SK-N-SH treated with all-trans-retinoic acid at 6 μM for 48 hours (cell line): ENCODE measurements around the gene SLC12A6.

Source experiments
- ATAC-seq: fragments of 200-7000 bp; cut with Tn5 transposase; 3 replicates; pipeline ENCODE4 v1.9.1; 2020; ENCODE audit warnings: mild to moderate bottlenecking, moderate library complexity
- ARNTL ChIP-seq: fragments of 450-650 bp; formaldehyde crosslinking; IDR thresholded peaks from 2 replicates; pipeline ENCODE4 v1.5.0; 2020; ENCODE audit warnings: low read depth, mild to moderate bottlenecking, moderate library complexity, borderline replicate concordance
- BACH2 ChIP-seq: fragments of 250-450 bp; sonication (Bioruptor Pico); IDR thresholded peaks from 2 replicates; pipeline ENCODE4 v1.9.0; 2021; ENCODE audit warnings: mild to moderate bottlenecking, borderline replicate concordance
- CREB5 ChIP-seq: fragments of 250-450 bp; sonication (Bioruptor Pico); IDR thresholded peaks from 2 replicates; pipeline ENCODE4 v1.5.1; 2020; ENCODE audit warnings: low read depth, mild to moderate bottlenecking, moderate library complexity
- CSRNP3 ChIP-seq: fragments of 250-450 bp; sonication (Bioruptor Pico); IDR thresholded peaks from 2 replicates; pipeline ENCODE4 v1.5.1; 2021; ENCODE audit warnings: mild to moderate bottlenecking, moderate library complexity
- ESRRG ChIP-seq: fragments of 250-450 bp; sonication (Bioruptor Pico); IDR thresholded peaks from 2 replicates; pipeline ENCODE4 v1.6.1; 2021; ENCODE audit warnings: mild to moderate bottlenecking
- GLIS3 ChIP-seq: fragments of 250-450 bp; sonication (Bioruptor Pico); IDR thresholded peaks from 2 replicates; pipeline ENCODE4 v1.5.0; 2020; ENCODE audit warnings: mild to moderate bottlenecking, moderate library complexity
- ISL1 ChIP-seq: fragments of 250-450 bp; sonication (Bioruptor Pico); IDR thresholded peaks from 2 replicates; pipeline ENCODE4 v2.1.2; 2022; ENCODE audit warnings: mild to moderate bottlenecking, moderate library complexity
- OSR1 ChIP-seq: fragments of 250-450 bp; sonication (Bioruptor Pico); IDR thresholded peaks from 2 replicates; pipeline ENCODE4 v1.8.0; 2022; ENCODE audit warnings: moderate library complexity, mild to moderate bottlenecking, inconsistent platforms
- POU6F1 ChIP-seq: fragments of 250-450 bp; sonication (Bioruptor Pico); IDR thresholded peaks from 2 replicates; pipeline ENCODE4 v1.8.0; 2021; ENCODE audit warnings: low read depth, mild to moderate bottlenecking, moderate library complexity, borderline replicate concordance
- PPARA ChIP-seq: fragments of 250-450 bp; sonication (Bioruptor Pico); IDR thresholded peaks from 2 replicates; pipeline ENCODE4 v1.5.0; 2020; ENCODE audit warnings: mild to moderate bottlenecking, borderline replicate concordance
- RARB ChIP-seq: fragments of 250-450 bp; sonication (Bioruptor Pico); IDR thresholded peaks from 2 replicates; pipeline ENCODE4 v1.8.0; 2021; ENCODE audit warnings: mild to moderate bottlenecking, moderate library complexity
- SNAI2 ChIP-seq: fragments of 250-450 bp; sonication (Bioruptor Pico); IDR thresholded peaks from 2 replicates; pipeline ENCODE4 v1.5.0; 2020; ENCODE audit warnings: mild to moderate bottlenecking, moderate library complexity
- TCF4 ChIP-seq: fragments of 250-450 bp; sonication (Bioruptor Pico); IDR thresholded peaks from 2 replicates; pipeline ENCODE4 v1.8.0; 2021; ENCODE audit warnings: mild to moderate bottlenecking, moderate library complexity, borderline replicate concordance
- TOX ChIP-seq: fragments of 250-450 bp; sonication (Bioruptor Pico); IDR thresholded peaks from 2 replicates; pipeline ENCODE4 v1.8.0; 2021; ENCODE audit warnings: mild to moderate bottlenecking, moderate library complexity, borderline replicate concordance
- ZC3H10 ChIP-seq: fragments of 250-450 bp; sonication (Bioruptor Pico); IDR thresholded peaks from 2 replicates; pipeline ENCODE4 v1.5.1; 2021; ENCODE audit warnings: mild to moderate bottlenecking, moderate library complexity
- ZFP30 ChIP-seq: fragments of 450-650 bp; formaldehyde crosslinking; IDR thresholded peaks from 2 replicates; pipeline ENCODE4 v1.5.0; 2022; ENCODE audit warnings: mild to moderate bottlenecking, moderate library complexity
- ZNF565 ChIP-seq: fragments of 450-650 bp; formaldehyde crosslinking; conservative IDR thresholded peaks from 2 replicates; pipeline ENCODE4 v1.5.0; 2020; ENCODE audit warnings: low read depth, mild to moderate bottlenecking, moderate library complexity
- ZNF70 ChIP-seq: fragments of 450-650 bp; formaldehyde crosslinking; IDR thresholded peaks from 2 replicates; pipeline ENCODE4 v1.5.0; 2020; ENCODE audit warnings: mild to moderate bottlenecking, moderate library complexity
- ZNF8 ChIP-seq: fragments of 450-650 bp; formaldehyde crosslinking; IDR thresholded peaks from 2 replicates; pipeline ENCODE4 v1.5.0; 2020; ENCODE audit warnings: mild to moderate bottlenecking, moderate library complexity

SLC12A6 gene

GRCh38 chr15:34258151-34258550 lies 79.4 kb downstream of the SLC12A6 start:
- ATAC-seq, result no peak
- TF ChIP-seq POU6F1, result no peak
- no peak for TF ChIP-seq GLIS3
- TF ChIP-seq ZFP30 (CRISPR knock-in tag), result no peak
- TF ChIP-seq TCF4 (CRISPR knock-in tag), result no peak
- TF ChIP-seq PPARA (CRISPR knock-in tag), result no peak
- no peak for TF ChIP-seq RARB (CRISPR knock-in tag)
- no peak for TF ChIP-seq CSRNP3 (CRISPR knock-in tag)
- no peak for TF ChIP-seq ARNTL (CRISPR knock-in tag)
- no peak for TF ChIP-seq ISL1
- no peak for TF ChIP-seq SNAI2 (CRISPR knock-in tag)
- TF ChIP-seq ZNF8 (CRISPR knock-in tag), result no peak
- TF ChIP-seq ZNF565 (CRISPR knock-in tag), result no peak
- no peak for TF ChIP-seq OSR1 (CRISPR knock-in tag)
- TF ChIP-seq CREB5 (CRISPR knock-in tag), result no peak

GRCh38 chr15:34252545-34252944 lies 85.0 kb downstream of the SLC12A6 start:
- TF ChIP-seq RARB (CRISPR knock-in tag), result no peak
- no peak for TF ChIP-seq BACH2 (CRISPR knock-in tag)
- TF ChIP-seq PPARA (CRISPR knock-in tag), result no peak
- no peak for TF ChIP-seq TOX (CRISPR knock-in tag)
- no peak for TF ChIP-seq ISL1
- TF ChIP-seq ESRRG, result no peak
- TF ChIP-seq OSR1 (CRISPR knock-in tag), result no peak
- no peak for TF ChIP-seq ZNF565 (CRISPR knock-in tag)
- TF ChIP-seq CSRNP3 (CRISPR knock-in tag), result no peak
- no peak for TF ChIP-seq ZNF8 (CRISPR knock-in tag)
- TF ChIP-seq ZC3H10 (CRISPR knock-in tag), result no peak
- ATAC-seq, result no peak

GRCh38 chr15:34248190-34248589 lies 89.4 kb downstream of the SLC12A6 start:
- no peak for TF ChIP-seq CSRNP3 (CRISPR knock-in tag)
- TF ChIP-seq TCF4 (CRISPR knock-in tag), result no peak
- TF ChIP-seq GLIS3, result no peak
- no peak for TF ChIP-seq OSR1 (CRISPR knock-in tag)
- no peak for TF ChIP-seq ARNTL (CRISPR knock-in tag)
- no peak for TF ChIP-seq BACH2 (CRISPR knock-in tag)
- TF ChIP-seq PPARA (CRISPR knock-in tag), result no peak
- ATAC-seq, result no peak

GRCh38 chr15:34246276-34246976 lies 91.2 kb downstream of the SLC12A6 start:
- TF ChIP-seq BACH2 (CRISPR knock-in tag) (no peak), SNAI2 (CRISPR knock-in tag) (no peak), ZFP30 (CRISPR knock-in tag) (no peak), POU6F1 (no peak), ZNF70 (no peak), ZNF565 (CRISPR knock-in tag) (no peak), ZC3H10 (CRISPR knock-in tag) (no peak), RARB (CRISPR knock-in tag) (no peak), ISL1 (no peak)
- no peak for ATAC-seq
